MM.1S (cell line): ENCODE results near the gene SLC17A9.

Experiments
- DNase-seq: peaks from one replicate; pipeline ENCODE4 v3.0.0-alpha.2; 2015
- H2AFZ ChIP-seq: fragments of 300-600 bp; sonication (generic); 2 replicates; pipeline ENCODE4 v1.6.0; 2016; ENCODE audit warnings: antibody characterized with exemption, low read length
- H3F3A ChIP-seq: fragments of 300-600 bp; sonication (generic); 2 replicates; pipeline ENCODE4 v1.6.1; 2016; ENCODE audit warnings: mild to moderate bottlenecking, antibody characterized with exemption, low read length, moderate library complexity, mixed read lengths; ENCODE audit not compliant: insufficient read depth
- H3K27ac ChIP-seq: fragments of 300-600 bp; sonication (generic); 2 replicates; pipeline ENCODE4 v1.5.1; 2016; ENCODE audit warnings: mild to moderate bottlenecking, low read length
- H3K27me3 ChIP-seq: fragments of 300-600 bp; sonication (generic); replicated peaks from 2 replicates; pipeline ENCODE4 v1.6.0; 2016; ENCODE audit warnings: low read length; ENCODE audit not compliant: insufficient read depth
- H3K36me3 ChIP-seq: fragments of 300-600 bp; sonication (generic); replicated peaks from 2 replicates; pipeline ENCODE4 v1.6.1; 2016; ENCODE audit warnings: mild to moderate bottlenecking, low read length, mixed read lengths; ENCODE audit not compliant: insufficient read depth
- H3K4me1 ChIP-seq: fragments of 300-600 bp; sonication (generic); 2 replicates; pipeline ENCODE4 v1.6.1; 2016; ENCODE audit warnings: low read length, mixed read lengths
- H3K4me2 ChIP-seq: fragments of 300-600 bp; sonication (generic); 2 replicates; pipeline ENCODE4 v1.6.0; 2016; ENCODE audit warnings: low read depth, low read length
- H3K4me3 ChIP-seq: fragments of 300-600 bp; sonication (generic); 2 replicates; pipeline ENCODE4 v1.5.1; 2016; ENCODE audit warnings: low read length, mixed read lengths
- H3K79me2 ChIP-seq: fragments of 300-600 bp; sonication (generic); 2 replicates; pipeline ENCODE4 v1.6.1; 2016; ENCODE audit warnings: mixed run types, low read length, mixed read lengths
- H3K9ac ChIP-seq: fragments of 300-600 bp; sonication (generic); 2 replicates; pipeline ENCODE4 v1.6.1; 2016; ENCODE audit warnings: low read length, mixed read lengths
- H3K9me2 ChIP-seq: fragments of 300-600 bp; sonication (generic); replicated peaks from 2 replicates; pipeline ENCODE4 v1.6.1; 2016; ENCODE audit warnings: mild to moderate bottlenecking, low read length, mixed read lengths; ENCODE audit not compliant: insufficient read depth
- H3K9me3 ChIP-seq: fragments of 300-600 bp; sonication (generic); replicated peaks from 2 replicates; pipeline ENCODE4 v1.6.1; 2016; ENCODE audit warnings: mild to moderate bottlenecking, low read length, mixed read lengths; ENCODE audit not compliant: insufficient read depth
- H4K20me1 ChIP-seq: fragments of 300-600 bp; sonication (generic); 2 replicates; pipeline ENCODE4 v1.6.1; 2016; ENCODE audit warnings: mild to moderate bottlenecking, low read length, moderate library complexity, mixed read lengths; ENCODE audit not compliant: insufficient read depth
- CTCF ChIP-seq: fragments of 300-600 bp; sonication (generic); IDR thresholded peaks from 2 replicates; pipeline ENCODE4 v1.5.1; 2016; ENCODE audit warnings: antibody characterized with exemption, low read length, mixed read lengths
- EZH2 ChIP-seq: fragments of 300-600 bp; sonication (generic); optimal IDR thresholded peaks from 2 replicates; pipeline ENCODE3; 2017; ENCODE audit warnings: low read depth, mild to moderate bottlenecking, antibody characterized with exemption, low read length, mixed read lengths
- EZH2phosphoT487 ChIP-seq: fragments of 300-600 bp; sonication (generic); IDR thresholded peaks from 2 replicates; pipeline ENCODE4 v1.6.1; 2018; ENCODE audit warnings: antibody characterized with exemption, low read length

The SLC17A9 gene

GRCh38 chr20:63006540-63007359, 54.2 kb downstream of the SLC17A9 start, which contains the start of gene BHLHE23:
BHLHE23 (minus strand) TSS chr20:63006964; CDS start chr20:63006774, 190 bp downstream.
- Histone ChIP-seq H3K36me3 (no peaks in the 10 kb centered on the region), H3K9me3 (no peaks in the 10 kb centered on the region), H3K4me3 (no peak within 1 kb of the TSS), H3K9ac (no peak within 1 kb of the TSS), H3K27me3 (peaks cover 67% of the 10 kb centered on the region), H3K4me2 (no peak within 1 kb of the TSS), H3F3A (peaks cover 19% of the 10 kb centered on the region), H2AFZ (no peak within 1 kb of the TSS), H3K4me1 (peaks cover 5% of the 10 kb centered on the region; the same call in 1 of the 2 replicates), H4K20me1 (no peaks in the 10 kb centered on the region), H3K27ac (no peak within 1 kb of the TSS), H3K9me2 (no peaks in the 10 kb centered on the region), H3K79me2 (no peaks in the 10 kb centered on the region)
- no peak for TF ChIP-seq EZH2phosphoT487
- no peak for DNase-seq

GRCh38 chr20:63007360-63007645, 54.8 kb downstream of the SLC17A9 start:
- Histone ChIP-seq H4K20me1 (no peaks in the 10 kb centered on the region), H3K27me3 (peaks cover 62% of the 10 kb centered on the region), H3K4me1 (peaks cover 8% of the 10 kb centered on the region; the same call in 1 of the 2 replicates), H3K36me3 (no peaks in the 10 kb centered on the region), H2AFZ (no peak overlapping the region), H3F3A (peaks cover 19% of the 10 kb centered on the region), H3K9me3 (no peaks in the 10 kb centered on the region), H3K4me3 (no peak overlapping the region), H3K9ac (no peak overlapping the region), H3K4me2 (no peak overlapping the region), H3K79me2 (no peaks in the 10 kb centered on the region), H3K27ac (no peak overlapping the region), H3K9me2 (no peaks in the 10 kb centered on the region)
- no peak for DNase-seq
- TF ChIP-seq EZH2 (no peak), EZH2phosphoT487 (no peak), CTCF (no peak)

- Histone ChIP-seq H3K4me2 (no peak overlapping the region), H3K27ac (no peak overlapping the region), H3F3A (peaks cover 25% of the 10 kb centered on the region), H3K4me3 (no peak overlapping the region), H3K36me3 (no peaks in the 10 kb centered on the region), H2AFZ (no peak overlapping the region), H3K9ac (no peak overlapping the region), H3K9me2 (no peaks in the 10 kb centered on the region), H3K79me2 (no peaks in the 10 kb centered on the region), H3K9me3 (no peaks in the 10 kb centered on the region), H3K27me3 (peaks cover 56% of the 10 kb centered on the region), H3K4me1 (peaks cover 14% of the 10 kb centered on the region), H4K20me1 (no peaks in the 10 kb centered on the region)
- DNase-seq: no peak
- TF ChIP-seq CTCF: no peak
- peak; percentile 56 for TF ChIP-seq EZH2
- peak; percentile 25; the same call in 1 of the 2 replicates for TF ChIP-seq EZH2phosphoT487
These were observed 55.4 kb downstream of the SLC17A9 start for GRCh38 chr20:63007646-63008488.
